ENCODE data around the gene WDR74. TPM values are rescaled to one million over a fixed set of nuclear protein-coding genes. Genes with fewer than 3 reads are reported as not detected.

Gene WDR74
- total and polyA plus RNA-seq, 9 of the 15 experiments (the other 6 are each of a cell fraction or from before 2014, with no cell fraction given), result 32.7 to 210 (median 114) TPM

DNA sequence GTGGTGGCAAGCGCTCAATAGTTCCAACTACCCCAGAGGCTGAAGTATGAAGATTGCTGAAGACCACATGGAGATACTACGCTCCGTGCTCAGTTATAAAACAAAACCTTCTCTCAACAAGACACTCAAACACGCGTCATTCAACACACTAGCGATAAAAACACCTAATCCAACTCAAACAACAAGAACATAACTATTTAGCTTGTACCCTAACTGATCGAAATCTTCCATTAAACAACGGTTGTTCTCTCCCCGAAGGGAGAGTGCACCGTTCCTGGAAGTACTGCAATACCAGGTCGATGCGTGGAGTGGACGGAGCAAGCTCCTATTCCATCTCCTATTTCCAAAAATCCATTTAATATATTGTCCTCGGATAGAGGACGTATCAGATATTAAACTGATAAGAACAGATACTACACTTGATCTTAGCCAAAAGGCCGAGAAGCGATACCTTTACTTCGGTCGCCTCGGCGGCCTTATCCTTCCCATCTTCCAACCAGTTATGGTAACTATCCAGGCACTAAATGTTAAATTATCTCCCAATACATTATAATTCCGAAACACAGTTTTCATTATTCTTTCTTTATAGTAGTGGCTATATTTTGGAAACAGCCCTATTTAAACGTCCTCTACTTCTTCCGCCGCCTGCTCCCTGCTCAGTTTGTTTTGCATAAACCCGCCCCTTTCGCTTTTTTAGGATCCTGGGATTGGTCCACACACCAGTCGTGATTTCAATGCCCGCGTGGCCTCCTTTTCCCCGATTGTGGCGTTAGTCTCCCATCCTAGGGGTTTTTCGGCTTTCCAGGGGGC is 2.2 kb upstream of the WDR74 start (continued):
- TF ChIP-seq NCOA2 (IDR thresholded peaks at IDR 0.05; ENCODE audit: partially characterized antibody in 2 of 2) (no peak), KLF10 (CRISPR knock-in tag; IDR thresholded peaks at IDR 0.05) (peak; percentile 100), ZNF212 (CRISPR knock-in tag; IDR thresholded peaks at IDR 0.05) (peak; percentile 99), TCF3 (CRISPR knock-in tag; IDR thresholded peaks at IDR 0.05) (peak; percentile 62), MAFK (IDR thresholded peaks at IDR 0.05; ENCODE audit: low read length) (peak; percentile 15; the same call in 1 of the 2 replicates), RFX7 (CRISPR knock-in tag; IDR thresholded peaks at IDR 0.05) (peak; percentile 100), FOS (IDR thresholded peaks at IDR 0.05; ENCODE audit: extremely low read depth, insufficient read length) (no peak), ZFP30 (CRISPR knock-in tag; IDR thresholded peaks at IDR 0.05; ENCODE audit: borderline replicate concordance) (peak; percentile 100; the same call in 1 of the 2 replicates), ZNF134 (CRISPR knock-in tag; conservative IDR thresholded peaks at IDR 0.05) (peak; percentile 81), ATF7 (IDR thresholded peaks at IDR 0.05) (peak; percentile 93), ZNF780A (CRISPR knock-in tag; IDR thresholded peaks at IDR 0.05) (peak; percentile 100), ZSCAN32 (CRISPR knock-in tag; IDR thresholded peaks at IDR 0.05) (peak; percentile 100), SRF (CRISPR knock-in tag; IDR thresholded peaks at IDR 0.05) (peak in 1 of 2 experiments; percentile 98; a peak in 2 of 4 replicates), CCNT2 (IDR thresholded peaks at IDR 0.05; ENCODE audit: borderline replicate concordance, extremely low read depth, insufficient read length, low read depth, low read length) (no peak), HNRNPH1 (optimal IDR thresholded peaks at IDR 0.05; ENCODE audit: low read depth, low read length) (no peak), SMAD3 (CRISPR knock-in tag; conservative IDR thresholded peaks at IDR 0.05) (peak; percentile 99), ZNF143 (CRISPR knock-in tag; IDR thresholded peaks at IDR 0.05) (peak; percentile 37; the same call in 1 of the 2 replicates), NONO (IDR thresholded peaks at IDR 0.05; ENCODE audit: low read depth in 2 of 2, low read length in 1 of 2) (peak; percentile 86 to 97), NRF1 (conservative IDR thresholded peaks at IDR 0.05 in 1 of 2, IDR thresholded peaks at IDR 0.05 in 1 of 2) (peak in 1 of 2 experiments; percentile 9; a peak in 1 of 4 replicates), STAG1 (CRISPR knock-in tag; IDR thresholded peaks at IDR 0.05; ENCODE audit: borderline replicate concordance) (no peak)
- TF ChIP-seq, protein P1, sequence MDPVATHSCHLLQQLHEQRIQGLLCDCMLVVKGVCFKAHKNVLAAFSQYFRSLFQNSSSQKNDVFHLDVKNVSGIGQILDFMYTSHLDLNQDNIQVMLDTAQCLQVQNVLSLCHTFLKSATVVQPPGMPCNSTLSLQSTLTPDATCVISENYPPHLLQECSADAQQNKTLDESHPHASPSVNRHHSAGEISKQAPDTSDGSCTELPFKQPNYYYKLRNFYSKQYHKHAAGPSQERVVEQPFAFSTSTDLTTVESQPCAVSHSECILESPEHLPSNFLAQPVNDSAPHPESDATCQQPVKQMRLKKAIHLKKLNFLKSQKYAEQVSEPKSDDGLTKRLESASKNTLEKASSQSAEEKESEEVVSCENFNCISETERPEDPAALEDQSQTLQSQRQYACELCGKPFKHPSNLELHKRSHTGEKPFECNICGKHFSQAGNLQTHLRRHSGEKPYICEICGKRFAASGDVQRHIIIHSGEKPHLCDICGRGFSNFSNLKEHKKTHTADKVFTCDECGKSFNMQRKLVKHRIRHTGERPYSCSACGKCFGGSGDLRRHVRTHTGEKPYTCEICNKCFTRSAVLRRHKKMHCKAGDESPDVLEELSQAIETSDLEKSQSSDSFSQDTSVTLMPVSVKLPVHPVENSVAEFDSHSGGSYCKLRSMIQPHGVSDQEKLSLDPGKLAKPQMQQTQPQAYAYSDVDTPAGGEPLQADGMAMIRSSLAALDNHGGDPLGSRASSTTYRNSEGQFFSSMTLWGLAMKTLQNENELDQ (CRISPR knock-in tag; IDR thresholded peaks at IDR 0.05; ENCODE audit: borderline replicate concordance), result peak; percentile 97
- TF ChIP-seq, protein P2, sequence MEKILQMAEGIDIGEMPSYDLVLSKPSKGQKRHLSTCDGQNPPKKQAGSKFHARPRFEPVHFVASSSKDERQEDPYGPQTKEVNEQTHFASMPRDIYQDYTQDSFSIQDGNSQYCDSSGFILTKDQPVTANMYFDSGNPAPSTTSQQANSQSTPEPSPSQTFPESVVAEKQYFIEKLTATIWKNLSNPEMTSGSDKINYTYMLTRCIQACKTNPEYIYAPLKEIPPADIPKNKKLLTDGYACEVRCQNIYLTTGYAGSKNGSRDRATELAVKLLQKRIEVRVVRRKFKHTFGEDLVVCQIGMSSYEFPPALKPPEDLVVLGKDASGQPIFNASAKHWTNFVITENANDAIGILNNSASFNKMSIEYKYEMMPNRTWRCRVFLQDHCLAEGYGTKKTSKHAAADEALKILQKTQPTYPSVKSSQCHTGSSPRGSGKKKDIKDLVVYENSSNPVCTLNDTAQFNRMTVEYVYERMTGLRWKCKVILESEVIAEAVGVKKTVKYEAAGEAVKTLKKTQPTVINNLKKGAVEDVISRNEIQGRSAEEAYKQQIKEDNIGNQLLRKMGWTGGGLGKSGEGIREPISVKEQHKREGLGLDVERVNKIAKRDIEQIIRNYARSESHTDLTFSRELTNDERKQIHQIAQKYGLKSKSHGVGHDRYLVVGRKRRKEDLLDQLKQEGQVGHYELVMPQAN (IDR thresholded peaks at IDR 0.05; ENCODE audit: borderline replicate concordance), result peak; percentile 87
- TF ChIP-seq, protein P3, sequence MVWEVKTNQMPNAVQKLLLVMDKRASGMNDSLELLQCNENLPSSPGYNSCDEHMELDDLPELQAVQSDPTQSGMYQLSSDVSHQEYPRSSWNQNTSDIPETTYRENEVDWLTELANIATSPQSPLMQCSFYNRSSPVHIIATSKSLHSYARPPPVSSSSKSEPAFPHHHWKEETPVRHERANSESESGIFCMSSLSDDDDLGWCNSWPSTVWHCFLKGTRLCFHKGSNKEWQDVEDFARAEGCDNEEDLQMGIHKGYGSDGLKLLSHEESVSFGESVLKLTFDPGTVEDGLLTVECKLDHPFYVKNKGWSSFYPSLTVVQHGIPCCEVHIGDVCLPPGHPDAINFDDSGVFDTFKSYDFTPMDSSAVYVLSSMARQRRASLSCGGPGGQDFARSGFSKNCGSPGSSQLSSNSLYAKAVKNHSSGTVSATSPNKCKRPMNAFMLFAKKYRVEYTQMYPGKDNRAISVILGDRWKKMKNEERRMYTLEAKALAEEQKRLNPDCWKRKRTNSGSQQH (CRISPR knock-in tag; IDR thresholded peaks at IDR 0.05), result peak; percentile 100

Data from K562 (cell line).